GM12801 (cell line): Measurements from ENCODE around the gene FGD2.

Experiments
- TF ChIP-seq, protein P1 (sequence below): IDR thresholded peaks from one replicate; pipeline ENCODE4 v1.5.1; 2011; ENCODE audit warnings: control low read depth; ENCODE audit not compliant: insufficient read length; ENCODE audit errors: extremely low read depth

FGD2 gene

DNA sequence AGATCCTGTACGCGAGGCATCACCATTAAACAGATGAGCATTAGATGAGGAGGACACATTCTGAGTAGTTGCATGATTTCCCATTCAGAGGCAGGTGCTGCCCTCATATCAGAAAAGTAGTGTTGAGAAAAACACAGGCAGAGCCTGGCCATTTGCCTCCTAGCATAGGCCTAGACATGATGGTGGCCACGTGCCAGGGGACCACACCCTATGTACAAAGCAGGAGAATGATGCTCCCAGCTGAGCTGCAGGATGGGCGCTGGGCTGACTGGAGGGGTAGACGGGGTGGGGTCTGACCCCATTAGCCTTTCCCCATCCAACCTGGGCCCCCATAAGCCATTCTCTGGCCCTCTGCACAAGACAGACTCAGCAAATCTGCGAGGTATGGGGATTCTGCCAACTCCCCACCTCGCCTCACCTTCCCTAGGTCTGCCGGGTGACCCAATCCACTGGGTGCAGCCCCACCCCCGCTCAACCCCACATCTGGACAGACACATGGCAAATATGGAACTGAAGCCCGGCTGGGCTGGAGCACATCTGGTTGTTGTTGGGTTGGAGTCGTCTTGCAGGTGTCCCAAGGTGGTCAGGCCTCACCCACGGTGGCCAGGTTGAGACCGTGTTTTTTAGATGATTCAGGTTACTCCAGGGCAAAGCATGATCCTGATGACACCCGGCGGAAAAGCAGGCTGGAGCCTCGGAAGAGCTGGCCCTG, 37.0 kb upstream of the FGD2 start:
- TF ChIP-seq, protein P1, sequence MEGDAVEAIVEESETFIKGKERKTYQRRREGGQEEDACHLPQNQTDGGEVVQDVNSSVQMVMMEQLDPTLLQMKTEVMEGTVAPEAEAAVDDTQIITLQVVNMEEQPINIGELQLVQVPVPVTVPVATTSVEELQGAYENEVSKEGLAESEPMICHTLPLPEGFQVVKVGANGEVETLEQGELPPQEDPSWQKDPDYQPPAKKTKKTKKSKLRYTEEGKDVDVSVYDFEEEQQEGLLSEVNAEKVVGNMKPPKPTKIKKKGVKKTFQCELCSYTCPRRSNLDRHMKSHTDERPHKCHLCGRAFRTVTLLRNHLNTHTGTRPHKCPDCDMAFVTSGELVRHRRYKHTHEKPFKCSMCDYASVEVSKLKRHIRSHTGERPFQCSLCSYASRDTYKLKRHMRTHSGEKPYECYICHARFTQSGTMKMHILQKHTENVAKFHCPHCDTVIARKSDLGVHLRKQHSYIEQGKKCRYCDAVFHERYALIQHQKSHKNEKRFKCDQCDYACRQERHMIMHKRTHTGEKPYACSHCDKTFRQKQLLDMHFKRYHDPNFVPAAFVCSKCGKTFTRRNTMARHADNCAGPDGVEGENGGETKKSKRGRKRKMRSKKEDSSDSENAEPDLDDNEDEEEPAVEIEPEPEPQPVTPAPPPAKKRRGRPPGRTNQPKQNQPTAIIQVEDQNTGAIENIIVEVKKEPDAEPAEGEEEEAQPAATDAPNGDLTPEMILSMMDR: no peak

DNA sequence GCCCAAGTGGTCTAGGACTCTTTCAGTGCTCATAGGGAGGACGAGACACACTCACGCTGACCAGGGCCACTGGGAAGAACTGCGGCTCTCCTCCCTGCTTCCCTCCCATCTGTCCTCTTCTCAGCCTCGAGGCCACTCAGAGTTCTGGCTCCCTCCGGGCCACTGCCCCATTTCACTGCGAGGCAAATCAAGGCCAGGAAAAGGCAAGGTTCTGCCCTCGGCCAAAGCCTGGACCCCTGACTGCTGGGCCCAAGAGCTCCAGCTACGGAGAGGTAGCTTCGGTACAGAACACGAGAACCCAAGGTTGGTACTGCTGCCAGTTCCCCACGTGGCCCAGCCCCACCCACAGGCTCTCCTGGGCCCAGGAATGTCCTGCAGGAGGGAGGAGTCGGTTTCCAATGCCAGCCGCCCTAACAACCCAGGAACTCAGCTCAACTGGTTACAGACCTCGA, 36.2 kb upstream of the FGD2 start:
- TF ChIP-seq, protein P1: no peak

DNA sequence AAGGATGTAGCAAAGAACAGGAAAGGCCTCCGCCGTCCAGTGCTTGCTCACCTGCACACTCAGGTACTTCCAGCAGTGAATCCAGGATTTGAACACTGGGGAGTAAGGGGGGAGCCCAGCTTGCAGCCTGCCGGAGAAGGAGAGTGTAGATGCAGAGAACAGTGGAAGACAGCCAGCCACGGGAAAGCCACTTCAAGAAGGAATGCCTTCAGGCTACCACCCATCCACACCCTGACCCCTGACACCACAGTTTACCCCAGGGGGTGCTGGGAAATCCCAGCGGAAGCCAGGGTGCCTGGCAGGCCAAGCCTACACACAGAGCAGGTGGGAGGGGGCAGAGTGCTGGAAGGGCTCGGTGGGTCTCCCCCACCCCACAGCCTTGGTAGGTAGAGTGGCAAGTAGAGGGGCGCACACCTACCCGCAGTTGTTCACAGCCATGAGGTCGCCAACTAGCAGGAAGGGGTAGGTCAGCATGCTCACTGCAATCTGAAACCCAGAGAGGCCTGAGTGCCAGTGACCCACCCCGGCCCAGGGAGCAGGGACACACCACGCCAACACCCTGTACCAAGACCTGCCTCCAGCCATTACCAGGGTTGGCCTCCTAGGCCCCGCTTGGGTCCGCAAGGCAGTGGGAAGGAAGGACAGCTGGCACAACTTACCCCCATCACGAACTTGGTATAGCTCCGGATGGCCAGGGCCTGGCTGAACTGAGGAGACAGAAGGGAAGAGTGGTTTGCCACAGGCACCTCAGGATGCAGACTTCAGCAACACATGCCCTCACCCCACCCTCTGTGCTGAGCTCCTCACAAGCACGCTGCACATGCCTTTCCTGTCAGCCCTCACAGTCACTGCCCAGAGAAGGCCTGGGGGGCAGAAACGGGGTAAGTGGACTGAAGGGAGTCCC, 35.2 kb upstream of the FGD2 start:
- TF ChIP-seq, protein P1: no peak

DNA sequence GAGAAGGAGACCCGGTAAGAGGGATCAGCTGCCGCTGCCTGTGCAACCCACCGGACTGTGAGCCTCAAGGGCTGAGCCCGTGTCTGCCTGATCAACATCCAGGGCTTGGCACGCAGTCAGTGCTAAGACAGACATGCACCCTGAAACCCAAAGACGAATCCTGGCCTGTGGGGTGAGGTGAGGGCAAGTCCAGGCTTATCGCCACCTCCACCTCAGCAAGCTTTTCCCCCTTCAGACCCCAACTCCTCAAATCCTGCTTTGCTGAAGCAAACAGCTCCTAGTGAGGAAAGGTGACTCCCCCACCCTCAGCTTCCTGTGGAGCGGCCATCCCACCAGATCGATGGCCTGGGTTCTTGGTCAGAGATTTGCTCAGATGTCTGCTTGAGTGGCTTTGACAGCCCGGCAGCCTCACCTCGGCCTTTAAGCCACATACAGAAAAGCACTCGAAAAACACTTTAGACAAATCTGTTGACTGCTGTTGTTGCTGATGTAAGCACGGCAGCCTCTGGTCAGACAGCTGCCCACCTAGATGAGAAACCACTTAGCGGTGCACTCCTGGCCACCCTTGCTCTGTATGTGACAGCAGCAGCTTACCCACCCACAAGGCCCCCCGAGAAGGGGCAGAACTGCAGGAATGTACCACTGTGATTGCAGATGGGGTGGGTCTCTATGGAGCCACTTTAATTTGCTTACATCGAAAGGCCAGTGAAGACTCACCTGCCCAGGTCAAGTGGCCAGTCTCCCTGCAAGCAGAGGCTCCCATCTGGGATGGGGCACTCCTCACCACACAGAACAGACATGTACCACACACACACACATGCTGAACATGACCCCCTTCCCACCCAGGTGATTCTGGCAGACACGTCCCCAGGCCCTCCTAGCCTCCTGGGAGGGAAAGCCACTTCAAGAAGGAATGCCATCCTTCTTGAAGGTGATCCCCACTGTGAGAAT, 34.3 kb upstream of the FGD2 start:
- TF ChIP-seq, protein P1: no peak

DNA sequence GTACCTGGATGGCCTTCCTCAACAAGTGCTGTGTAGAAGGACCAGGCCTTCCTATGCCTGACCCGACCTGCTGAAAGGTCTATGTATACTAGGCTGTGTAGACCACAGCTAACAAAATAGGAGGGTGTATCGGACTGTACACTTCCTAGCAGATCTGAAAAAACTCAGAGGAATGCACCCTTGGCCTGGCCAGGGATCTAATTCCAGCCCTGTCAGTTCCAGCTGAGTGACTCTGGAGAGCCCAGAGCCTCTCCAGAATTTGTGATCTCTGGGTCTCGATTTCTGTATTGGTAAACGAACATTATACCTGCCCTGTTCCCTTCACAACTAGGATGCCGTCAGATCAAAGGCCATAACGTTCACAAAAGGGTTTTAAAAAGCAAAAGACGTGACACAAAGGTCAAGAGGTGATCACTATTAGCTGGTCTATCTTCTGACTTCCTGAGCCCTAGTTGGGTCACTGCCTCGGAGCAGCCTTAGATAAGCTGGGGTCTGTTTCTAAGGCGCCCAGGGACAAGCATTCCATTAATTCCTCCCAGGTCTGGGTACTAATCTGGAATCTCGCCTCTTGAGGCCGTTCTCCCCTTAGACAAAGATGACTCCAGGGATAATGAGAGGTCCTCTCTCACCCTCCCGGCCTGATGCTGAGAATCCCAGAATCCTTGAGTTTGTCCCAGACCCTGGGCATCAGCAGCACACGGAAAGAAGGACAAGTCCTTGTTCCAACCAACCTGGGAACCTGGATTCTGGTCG, 33.4 kb upstream of the FGD2 start:
- TF ChIP-seq, protein P1: no peak

DNA sequence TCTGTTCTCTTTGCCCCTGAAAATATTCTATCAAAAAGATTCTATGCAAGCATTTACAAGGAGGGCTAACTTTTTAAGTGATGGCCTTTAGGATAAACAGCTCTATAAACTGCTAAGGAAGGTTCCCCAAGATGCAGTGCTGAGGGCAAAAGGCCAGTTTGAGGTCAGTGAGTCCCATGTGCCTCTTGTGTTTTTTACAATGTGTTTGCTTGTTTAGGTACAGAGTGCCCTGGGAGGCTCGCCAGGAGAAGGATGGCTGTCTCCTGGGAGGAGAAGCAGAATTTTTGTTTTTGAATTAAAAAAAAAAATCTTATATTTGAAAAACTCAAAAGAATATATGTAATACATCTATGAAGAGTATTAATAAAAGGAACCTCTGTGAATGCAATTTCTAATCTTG, 32.3 kb upstream of the FGD2 start:
- TF ChIP-seq, protein P1: no peak
